HG03439 (cell line): ENCODE data around the gene PRMT1.

Source experiments
- ATAC-seq: cut with Tn5 transposase; IDR thresholded peaks from one replicate; pipeline ENCODE4 v1.9.1; 2021; ENCODE audit warnings: mild to moderate bottlenecking, moderate library complexity; ENCODE audit not compliant: unreplicated experiment

Gene PRMT1

DNA sequence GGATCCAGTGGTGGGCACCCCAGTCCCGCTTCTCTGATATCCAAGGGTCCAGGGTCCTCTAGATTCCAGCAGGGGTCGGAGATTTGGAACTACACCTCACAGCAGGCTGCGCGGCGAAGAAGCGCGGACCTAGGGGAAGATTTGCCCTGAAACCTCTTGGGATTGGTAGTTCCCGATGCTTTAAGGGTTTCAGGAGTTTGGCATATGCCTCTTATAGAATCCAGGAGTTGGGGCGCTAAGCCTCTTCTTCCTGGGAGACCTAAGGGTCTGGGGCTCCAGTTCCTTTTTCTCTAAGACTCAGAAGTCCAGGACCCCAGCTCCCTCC is 11.0 kb upstream of the PRMT1 start:
- no peak for ATAC-seq

DNA sequence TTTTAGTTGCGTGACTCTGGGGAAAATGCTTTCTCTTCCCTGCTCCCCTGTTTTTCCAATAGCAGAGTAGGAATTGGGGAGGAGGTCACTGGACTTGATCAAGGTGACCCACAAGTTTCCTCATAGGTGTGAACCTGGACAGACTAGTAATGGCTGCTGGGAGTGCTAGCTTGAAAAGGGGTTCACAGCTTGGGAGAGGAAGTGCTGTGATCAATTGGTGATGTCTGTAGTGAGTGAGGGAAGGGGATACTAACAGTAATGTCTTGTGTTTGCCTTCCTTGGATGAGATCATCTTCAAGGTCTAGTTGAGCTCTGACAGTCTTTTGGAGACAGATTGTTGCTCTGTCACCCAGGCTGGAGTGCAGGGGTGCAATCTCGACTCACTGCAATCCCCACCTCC is 9.6 kb upstream of the PRMT1 start:
- no peak for ATAC-seq

DNA sequence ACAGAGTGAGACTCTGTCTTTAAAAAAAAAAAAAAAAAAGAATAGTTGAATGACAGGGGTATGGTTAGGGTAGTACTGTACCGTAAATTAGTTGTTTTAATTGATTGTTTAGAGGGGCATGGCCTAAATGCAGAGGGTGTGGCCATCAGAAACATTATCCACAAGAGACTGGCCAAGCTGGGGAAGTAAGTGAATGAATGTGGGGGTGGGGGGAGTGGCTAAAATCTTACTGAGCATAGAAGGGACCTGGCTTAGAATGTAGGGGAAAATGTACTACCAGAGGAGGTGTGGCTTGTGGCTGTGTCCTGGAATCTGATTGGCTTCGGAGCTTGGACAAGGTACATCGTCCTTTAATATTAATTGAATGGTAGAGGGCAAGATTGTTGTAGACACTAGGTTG is 7.6 kb upstream of the PRMT1 start:
- no peak for ATAC-seq

DNA sequence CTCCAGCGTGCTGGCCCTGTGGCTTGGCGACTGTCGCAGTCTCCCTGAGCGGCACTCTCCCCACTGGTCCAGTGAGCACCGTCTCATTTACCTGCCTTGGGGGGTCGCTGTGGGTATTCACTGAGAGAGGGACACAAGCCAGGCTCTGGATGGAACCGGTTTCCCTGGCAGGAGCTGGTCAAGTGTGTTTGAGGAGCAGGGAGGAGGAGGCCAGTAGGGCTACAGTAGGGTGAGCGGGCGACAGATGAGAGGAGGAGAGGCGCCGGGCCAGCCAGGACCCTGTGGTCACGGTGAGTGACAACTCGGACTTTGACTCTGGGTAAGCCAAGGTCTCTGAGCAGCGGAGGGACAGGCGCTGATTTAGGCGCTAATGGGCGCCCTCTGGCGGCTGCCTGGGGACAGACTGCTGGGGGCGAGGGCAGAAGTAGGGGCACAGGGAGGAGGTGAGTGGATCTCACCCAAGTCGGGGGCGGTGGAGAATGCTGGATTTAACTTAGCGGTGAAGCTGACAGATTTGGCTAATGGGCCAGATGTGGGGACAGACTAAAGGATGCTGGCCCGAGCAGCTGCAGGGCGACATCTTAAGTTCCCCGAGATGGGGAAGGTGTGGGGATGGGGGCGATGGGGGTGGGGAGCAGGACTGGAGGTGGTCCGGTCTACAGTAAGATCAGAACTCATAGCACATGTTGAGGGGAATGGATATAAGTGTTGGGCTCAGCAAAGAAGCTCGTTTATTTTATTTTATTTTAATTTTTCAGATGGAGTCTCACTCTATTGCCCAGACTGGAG is 4.7 kb upstream of the PRMT1 start:
- ATAC-seq = no peak

DNA sequence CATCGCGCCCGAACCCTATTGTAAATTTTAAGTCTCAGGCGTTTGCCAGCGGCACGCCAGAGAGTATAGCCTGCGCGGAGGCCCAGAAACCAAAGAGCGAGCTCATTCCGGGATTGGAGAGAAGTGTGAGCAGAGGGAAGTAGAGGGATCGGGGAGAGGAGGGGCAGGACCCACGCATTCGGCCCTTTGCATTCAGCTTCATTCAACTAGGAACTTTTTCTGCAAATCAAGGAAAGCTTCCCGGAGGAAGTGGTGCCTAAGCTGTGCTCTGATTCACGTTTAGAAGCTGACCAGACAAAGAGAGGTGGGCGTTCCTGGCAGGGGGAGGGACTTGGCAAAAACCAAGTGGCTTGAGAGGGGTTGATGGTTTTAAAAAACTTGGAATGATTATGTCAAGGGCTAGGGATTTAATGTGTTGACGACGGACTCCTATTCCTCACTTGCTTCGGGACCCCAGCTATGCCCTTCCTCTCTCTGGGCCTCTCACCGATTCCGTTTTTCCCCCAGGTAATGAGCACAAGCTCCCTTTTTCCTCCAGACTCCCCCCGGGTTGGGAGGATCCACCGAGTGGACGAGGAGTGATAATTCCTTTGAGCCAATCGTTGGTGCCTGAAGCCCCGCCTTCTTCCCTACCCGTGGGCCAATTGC is 811 bp upstream of the PRMT1 start:
- ATAC-seq = peak; percentile 27

DNA sequence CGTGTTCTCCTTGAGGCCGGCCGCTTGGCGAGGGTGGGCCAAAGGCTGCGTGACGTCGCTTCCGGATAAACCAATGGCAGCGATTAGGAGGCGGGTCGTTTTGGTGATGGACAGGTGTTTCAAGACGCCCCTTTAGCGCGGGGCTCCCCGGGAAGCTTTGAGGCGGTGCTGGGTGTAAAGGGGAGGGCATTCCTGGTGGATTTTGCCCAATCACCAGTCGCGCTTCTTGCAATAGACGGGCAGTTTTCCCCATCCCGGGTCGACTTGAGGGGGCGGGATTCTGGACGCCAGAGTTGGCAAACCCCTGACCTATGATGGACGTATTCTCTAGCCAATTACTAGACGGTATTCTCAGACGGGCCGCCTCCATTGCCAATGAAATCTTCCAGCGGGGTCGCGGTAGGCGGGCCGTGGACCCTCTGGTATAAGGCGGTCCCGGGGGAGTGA is 264 bp upstream of the PRMT1 start:
- peak; percentile 63 for ATAC-seq

DNA sequence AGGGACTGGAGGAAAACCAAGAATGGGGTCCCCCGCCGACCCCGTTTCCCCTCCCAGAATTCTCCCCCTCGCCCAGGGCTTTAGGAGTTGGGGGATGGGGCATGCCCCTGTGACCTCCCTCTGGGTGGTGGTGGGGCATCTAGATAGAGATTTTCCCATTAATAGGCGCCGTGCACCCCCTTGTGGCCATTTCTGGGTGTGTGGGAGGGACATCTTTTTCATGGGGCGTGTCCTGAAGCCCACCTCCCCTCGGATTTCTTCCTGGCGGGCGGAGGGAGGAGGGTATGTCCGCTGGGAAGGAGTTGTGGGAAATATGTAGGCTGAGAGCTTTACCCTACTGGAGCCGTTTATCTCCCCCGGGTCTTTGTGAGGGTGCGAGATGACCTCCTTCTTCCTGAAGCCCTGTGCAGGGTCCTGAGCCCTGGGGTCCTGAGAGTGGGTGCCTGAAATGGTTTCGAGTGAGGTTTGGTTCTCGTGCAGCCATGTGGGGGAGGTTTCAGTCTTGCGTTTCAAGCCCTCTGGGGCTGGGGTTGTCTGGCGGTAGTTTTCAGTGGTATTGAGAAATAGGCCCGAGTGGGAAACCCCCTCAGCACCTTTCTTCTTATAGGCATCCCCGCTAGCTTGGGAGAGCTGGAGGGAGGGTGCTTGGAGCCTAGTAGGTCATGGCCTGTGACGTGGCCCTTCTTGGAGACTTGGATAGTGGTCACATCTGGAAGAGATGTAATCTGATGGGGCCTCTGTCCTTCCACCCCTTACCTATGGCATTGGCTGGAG is 1.0 kb downstream of the PRMT1 start:
- no peak for ATAC-seq

DNA sequence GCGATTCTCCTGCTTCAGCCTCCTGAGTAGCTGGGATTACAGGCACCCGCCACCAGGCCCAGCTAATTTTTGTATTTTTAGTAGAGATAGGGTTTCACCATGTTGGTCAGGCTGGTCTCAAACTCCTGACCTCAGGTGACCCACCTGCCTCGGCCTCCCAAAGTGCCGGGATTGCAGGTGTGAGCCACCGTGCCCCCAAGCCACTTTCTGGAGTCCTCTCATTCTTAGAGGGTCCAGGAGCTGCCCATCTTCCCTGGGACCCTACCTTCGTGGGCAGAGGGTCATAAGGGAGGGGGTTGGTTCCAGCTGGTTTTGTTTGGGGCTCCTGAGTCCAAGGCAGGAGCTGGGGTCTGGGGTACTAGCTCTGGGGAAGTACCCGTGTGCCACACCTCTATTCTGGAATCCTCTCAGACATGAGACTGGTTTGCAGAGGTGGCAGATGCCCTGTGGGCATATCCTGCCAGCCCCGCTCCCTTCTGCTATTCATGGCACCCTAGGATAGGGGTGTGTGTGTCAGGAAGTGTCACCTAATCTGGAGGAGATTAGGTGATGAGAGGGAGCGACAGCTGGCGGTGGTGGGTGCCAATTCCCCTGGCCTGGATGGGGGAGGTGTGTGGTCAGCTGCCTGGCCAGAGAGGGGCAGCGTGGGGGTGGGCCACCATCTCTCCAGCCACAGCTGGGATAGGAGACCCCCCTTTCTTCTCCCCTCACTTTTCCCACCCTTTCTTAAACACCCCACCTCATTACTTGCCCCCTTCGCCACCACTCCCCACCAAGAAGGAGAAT is 2.1 kb downstream of the PRMT1 start:
- no peak for ATAC-seq

DNA sequence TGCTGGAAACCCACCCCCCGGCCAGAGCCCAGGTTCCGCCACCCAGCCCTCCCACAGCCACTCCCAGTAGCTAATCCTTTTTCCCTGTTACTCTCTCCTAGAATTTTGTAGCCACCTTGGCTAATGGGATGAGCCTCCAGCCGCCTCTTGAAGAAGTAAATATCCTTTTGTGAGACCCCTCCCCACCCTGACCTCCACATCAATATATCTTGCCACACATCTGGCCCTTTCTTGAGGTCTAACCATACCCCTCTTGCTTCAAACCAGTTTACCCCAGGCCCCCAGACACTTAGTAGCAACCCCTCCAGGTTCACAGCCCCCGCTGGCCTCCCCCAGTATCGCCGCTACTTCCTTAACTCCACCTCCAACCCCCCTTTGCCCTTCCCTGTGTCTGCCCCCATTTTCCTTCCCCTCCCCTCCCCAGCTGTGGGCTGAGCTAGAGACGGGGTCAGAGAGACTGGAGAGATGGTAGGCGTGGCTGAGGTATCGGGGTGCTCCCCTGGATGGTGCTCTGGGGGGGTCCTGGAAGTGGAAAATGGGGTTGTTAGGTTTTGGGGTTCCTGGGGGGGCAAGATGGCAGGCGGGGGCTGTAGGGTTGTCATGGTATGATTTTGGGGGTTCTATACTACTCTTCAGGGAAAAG is 2.8 kb downstream of the PRMT1 start:
- ATAC-seq = no peak

DNA sequence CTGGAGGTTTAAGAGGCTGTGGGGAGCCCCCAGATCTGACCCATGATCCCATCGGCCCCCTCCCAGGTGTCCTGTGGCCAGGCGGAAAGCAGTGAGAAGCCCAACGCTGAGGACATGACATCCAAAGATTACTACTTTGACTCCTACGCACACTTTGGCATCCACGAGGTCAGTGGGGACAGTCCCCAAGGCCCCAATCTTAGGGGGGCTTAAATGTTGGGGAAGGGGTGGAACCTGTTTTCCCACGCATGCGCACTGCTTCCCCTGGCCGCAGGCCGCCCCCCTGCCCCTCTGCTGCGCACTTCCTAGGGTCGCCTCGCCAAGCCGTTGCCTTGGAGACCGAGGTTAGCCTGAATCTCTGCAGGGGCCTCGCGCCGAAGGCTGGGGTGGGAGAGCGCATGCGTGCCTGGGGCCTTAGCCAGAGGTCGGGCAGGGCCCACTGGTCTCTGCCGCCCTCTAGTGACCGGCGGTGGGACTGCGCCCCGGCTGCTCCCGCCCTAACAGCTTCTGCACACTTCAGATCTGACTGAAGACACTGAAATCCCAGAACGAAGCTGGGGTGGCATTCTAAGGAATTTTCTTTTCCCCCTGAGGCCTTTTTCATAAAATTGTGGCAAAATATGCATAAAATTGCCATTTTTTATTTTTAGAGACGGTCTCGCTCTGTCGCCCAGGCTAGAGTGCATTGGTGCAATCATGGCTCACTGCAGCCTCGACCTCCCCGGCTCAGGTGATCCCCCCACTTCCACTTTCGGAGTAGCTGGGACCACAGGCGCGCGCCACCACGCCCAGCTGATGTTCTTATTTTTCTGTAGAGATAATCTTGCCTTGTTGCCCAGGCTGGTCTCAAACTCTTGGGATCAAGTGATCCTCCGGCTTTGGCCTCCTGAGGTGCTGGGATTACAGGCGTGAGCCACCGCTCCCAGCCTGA is 3.6 kb downstream of the PRMT1 start:
- no peak for ATAC-seq

DNA sequence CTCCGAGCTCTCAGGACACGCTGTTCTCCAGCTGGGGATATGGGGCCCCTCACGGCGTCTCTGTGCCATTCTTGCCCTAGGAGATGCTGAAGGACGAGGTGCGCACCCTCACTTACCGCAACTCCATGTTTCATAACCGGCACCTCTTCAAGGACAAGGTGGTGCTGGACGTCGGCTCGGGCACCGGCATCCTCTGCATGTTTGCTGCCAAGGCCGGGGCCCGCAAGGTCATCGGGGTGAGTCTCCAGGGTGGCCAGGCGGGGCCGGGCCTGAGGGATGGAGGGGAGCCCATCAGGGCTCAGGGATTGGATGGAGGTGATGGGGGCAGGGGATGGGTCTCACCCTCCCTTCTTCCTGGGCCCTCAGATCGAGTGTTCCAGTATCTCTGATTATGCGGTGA is 4.8 kb downstream of the PRMT1 start:
- ATAC-seq = no peak

DNA sequence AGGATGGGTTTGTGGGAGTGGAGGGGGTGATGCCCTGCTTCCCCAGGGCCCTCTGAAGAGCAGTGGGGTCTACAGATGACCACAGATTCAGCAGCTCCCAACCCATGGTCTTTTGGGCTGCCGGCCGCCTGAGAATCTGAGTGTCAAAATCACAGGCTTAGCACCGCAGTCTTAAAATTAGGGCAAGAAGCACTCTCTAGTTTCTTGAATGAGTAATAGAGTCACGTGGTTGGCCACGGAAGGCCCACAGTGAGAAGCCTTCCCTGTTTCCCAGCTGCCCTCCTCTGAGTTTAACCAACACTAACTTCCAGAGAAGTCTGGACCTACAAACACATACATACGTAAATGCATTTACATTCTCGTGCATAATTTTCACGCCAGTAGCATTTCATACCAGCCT is 5.2 kb downstream of the PRMT1 start:
- ATAC-seq = no peak

DNA sequence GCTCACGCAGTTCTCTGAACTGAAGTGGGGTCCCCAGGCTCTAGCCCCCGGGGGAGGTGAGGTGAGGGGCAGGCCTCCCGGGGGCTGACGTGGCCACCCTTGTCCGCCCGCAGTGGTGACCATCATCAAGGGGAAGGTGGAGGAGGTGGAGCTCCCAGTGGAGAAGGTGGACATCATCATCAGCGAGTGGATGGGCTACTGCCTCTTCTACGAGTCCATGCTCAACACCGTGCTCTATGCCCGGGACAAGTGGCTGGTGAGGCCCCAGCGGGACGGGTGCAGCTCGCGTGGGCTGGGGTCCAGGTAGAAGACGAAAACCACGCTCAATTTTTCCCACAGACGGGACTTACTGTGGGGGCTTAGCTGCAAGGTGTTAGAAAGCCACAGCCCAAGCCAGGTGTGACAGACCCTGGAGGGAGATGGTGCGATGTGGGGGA is 6.8 kb downstream of the PRMT1 start:
- no peak for ATAC-seq

DNA sequence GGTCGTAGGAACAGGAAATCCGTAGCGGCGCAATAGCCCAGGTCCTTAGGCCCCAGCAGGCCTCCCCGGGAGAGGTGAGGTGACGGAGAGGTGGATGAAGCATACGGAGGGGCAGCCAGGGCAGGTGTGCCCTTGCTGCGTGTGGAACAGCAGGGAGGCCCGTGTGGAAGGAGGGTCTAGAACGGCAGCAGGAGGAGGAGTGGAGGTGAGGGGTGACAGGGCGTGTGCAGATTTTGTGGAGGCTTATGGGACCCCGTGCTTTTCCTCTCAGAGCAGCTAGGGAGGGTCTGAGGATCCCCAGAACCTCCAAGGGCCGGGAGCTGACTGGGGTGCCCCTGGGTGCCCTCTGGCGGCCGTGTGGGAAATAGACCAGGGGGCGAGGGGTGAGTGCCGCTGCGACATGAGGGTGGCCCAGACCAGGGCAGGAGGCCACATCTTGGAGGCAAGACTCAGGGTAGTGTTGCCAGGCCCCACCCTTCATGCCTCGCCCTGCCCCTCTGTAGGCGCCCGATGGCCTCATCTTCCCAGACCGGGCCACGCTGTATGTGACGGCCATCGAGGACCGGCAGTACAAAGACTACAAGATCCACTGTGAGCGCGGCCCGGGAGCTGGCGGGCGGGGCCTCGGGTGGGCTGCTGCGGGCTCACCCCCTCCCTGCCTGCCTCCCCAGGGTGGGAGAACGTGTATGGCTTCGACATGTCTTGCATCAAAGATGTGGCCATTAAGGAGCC is 7.3 kb downstream of the PRMT1 start:
- no peak for ATAC-seq

DNA sequence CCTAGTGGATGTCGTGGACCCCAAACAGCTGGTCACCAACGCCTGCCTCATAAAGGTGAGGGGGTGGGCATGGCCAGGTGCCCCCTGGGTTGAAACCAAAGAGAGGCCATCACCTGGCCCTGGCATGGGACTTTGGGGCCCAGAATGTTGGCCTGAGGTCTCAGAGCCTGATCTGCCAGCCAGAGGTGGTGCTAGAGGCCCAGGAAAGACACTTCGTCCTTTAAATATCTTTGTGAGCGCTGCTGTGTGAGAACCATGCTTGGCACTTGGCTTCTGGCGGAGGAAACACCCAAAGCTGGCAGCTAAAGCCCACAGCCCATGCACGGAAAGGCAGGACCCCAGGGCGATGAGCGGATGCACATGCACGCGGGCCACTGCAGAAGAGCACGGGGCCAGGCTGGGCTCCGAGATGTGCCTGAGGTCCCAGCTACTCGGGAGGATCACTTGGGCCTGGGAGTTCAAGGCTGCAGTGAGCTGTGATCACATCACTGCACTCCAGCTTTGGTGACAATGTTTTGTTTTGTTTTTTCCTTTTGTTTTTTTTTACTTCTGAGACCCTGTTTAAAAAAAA is 8.0 kb downstream of the PRMT1 start:
- no peak for ATAC-seq

DNA sequence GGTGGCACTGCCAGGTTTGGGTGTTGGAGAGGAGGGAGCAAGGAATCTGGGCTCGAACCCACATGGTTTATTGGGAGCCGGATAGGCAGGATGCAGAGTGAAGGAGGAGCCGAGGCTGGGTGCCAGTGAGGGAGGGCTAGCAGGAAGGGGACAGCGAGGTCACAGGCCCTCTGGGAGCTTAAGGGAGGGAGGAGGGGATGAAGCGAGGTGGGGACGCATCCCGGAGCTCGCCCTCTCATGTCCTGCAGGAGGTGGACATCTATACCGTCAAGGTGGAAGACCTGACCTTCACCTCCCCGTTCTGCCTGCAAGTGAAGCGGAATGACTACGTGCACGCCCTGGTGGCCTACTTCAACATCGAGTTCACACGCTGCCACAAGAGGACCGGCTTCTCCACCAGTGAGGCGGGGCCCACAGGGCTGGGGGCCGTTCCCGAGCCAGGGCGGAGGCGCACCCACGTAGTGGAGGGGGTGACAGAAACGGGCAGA is 8.8 kb downstream of the PRMT1 start:
- ATAC-seq = no peak

DNA sequence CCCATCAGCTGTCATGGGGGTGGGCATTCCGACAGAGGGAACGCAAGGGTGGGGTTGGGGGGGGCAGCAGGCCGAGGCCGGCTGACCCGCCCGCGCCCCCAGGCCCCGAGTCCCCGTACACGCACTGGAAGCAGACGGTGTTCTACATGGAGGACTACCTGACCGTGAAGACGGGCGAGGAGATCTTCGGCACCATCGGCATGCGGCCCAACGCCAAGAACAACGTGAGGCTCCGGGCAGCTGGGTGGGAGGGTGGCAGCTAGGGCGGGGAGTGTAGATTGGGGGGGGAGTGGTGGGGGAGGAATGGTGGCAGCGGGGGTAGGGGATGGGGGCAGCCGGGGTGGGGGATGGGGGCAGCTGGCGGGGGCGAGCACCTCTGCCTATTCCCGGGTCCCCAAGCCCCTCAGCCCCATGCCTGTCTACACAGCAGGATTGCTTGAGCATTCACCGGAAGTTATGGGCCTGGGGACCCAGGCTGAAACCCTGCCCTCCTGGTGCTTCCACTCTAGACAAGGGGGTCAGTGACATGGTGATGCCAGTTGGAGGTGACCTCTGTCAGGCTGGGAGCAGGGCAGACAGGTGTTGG is 9.5 kb downstream of the PRMT1 start:
- no peak for ATAC-seq

DNA sequence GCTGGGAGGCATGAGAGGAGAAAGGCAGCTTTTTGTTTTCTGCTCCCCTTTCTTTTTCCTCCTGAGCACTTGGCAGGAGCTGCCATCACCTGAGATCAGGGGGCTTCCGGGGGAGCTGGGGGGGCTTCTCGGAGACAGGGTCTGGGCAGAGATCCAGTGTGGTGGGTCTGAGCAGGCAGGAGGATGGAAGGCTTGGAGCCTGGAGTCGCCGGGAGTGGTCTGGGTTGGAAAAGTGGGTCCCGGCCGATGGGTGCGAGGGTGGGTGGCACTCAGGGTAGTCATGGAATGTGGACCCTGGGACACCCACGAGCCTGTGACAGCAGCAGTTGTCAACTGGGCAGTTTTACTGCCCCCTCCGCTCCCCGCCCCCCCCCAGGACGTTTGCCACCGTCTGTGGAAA is 10.1 kb downstream of the PRMT1 start:
- no peak for ATAC-seq
